Left ventricle myocardium inferior (tissue), 1 donor: ENCODE data around the gene SNRPB. TPM values are rescaled to one million over a fixed set of nuclear protein-coding genes. Genes with fewer than 3 reads are reported as not detected.

Experiments used
- DNase-seq: peaks from one replicate; pipeline ENCODE4 v3.0.0-alpha.2; 2020
- H3K27ac ChIP-seq: fragments of 200-600 bp; replicated peaks from 2 replicates; pipeline ENCODE4 v1.8.0; 2021
- H3K27me3 ChIP-seq: fragments of 200-600 bp; 2 replicates; pipeline ENCODE4 v1.8.0; 2021; ENCODE audit warnings: low read depth
- H3K36me3 ChIP-seq: fragments of 200-600 bp; 2 replicates; pipeline ENCODE4 v1.8.0; 2021
- H3K4me1 ChIP-seq: fragments of 200-600 bp; 2 replicates; pipeline ENCODE4 v1.8.0; 2021
- H3K4me3 ChIP-seq: fragments of 200-600 bp; 2 replicates; pipeline ENCODE4 v1.8.0; 2021; ENCODE audit warnings: mild to moderate bottlenecking, moderate library complexity
- H3K9me3 ChIP-seq: fragments of 200-600 bp; replicated peaks from 2 replicates; pipeline ENCODE4 v1.8.0; 2021
- intact Hi-C: fragments of 100-400 bp; cut with micrococcal nuclease; formaldehyde crosslinking; loops from one replicate; pipeline ENCODE4 v1.11.0; 2022
- total RNA-seq: library from RNA; stranded (reverse); fragmentation: NEBNext Ultra II Directional; extraction: Animal tissue kit (Norgen Biotek cat#: 25700); gene quantifications from one replicate; pipeline ENCODE4 v1.2.1, GENCODE V29; 2021
- TF ChIP-seq, protein P1 (sequence below): fragments of 200-600 bp; IDR thresholded peaks from 2 replicates; pipeline ENCODE4 v1.8.0; 2021; ENCODE audit warnings: antibody characterized with exemption, mild to moderate bottlenecking, borderline replicate concordance
- donor health status: DM: no; HTN: yes; CAD: no; lungs with severe emphysema.

The SNRPB gene
- total RNA-seq, 1 donor from 2014 or later = 49.3 TPM

DNA sequence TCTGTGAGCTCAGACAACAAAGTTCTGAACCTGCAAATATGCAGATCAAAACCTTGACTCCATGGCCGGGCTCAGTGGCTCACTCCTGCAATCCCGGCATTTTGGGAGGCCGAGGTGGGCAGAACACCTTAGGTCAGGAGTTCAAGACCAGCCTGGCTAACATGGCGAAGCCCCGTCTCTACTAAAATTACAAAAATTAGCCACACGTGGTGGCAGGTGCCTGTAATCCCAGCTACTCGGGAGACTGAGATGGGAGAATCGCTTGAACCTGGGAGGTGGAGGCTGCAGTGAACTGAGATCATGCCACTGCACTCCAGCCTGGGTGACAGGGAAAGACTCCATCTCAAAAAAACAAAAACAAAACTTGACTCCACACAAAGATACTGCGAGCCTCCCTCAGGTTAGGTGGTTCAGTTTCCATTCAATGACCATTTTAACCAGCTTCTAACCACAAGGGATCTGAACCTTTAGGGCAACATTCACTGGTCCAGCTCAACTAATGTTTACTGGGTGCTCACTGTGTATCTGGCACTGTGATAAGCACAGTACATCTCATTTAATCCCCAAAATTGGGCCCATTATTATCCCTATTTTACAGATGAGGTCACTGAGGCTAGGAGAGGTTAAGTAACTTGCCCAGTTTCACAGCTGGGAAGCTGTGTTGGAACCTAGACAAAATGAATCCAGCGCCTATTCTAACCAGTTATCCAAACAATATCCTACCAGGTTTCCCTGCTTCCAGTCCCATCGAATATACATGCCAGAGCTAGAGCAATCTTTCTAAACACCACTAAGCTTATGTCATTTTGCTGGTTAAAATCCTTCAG, 1.8 kb downstream of the SNRPB start:
- Histone ChIP-seq H3K4me3 (peak overlapping the region; percentile 90), H3K27ac (no peak overlapping the region), H3K27me3 (no peaks in the 10 kb centered on the region), H3K4me1 (peaks cover 33% of the 10 kb centered on the region), H3K36me3 (peaks cover 38% of the 10 kb centered on the region), H3K9me3 (no peaks in the 10 kb centered on the region)
- intact Hi-C loops = no loop called here
- TF ChIP-seq, protein P1, sequence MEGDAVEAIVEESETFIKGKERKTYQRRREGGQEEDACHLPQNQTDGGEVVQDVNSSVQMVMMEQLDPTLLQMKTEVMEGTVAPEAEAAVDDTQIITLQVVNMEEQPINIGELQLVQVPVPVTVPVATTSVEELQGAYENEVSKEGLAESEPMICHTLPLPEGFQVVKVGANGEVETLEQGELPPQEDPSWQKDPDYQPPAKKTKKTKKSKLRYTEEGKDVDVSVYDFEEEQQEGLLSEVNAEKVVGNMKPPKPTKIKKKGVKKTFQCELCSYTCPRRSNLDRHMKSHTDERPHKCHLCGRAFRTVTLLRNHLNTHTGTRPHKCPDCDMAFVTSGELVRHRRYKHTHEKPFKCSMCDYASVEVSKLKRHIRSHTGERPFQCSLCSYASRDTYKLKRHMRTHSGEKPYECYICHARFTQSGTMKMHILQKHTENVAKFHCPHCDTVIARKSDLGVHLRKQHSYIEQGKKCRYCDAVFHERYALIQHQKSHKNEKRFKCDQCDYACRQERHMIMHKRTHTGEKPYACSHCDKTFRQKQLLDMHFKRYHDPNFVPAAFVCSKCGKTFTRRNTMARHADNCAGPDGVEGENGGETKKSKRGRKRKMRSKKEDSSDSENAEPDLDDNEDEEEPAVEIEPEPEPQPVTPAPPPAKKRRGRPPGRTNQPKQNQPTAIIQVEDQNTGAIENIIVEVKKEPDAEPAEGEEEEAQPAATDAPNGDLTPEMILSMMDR = no peak
- DNase-seq = no peak

DNA sequence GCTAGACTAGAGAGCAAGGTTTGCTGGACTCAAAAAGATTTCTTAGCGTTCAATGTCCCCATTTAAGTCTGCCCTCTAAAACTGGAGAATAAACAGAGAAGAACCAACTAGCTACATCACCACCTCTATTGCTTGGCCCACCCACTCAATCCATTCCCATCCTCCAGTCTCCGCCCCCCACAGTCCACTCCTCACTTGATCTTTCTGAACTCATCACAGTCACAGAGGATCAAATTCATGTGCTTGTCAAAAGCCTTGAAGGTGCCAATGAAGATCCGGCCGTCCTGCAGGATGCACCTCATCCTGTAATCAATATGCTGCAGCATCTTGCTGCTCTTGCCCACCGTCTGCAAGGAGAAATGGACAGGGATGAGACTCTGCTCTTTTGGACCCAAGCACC, 3.2 kb downstream of the SNRPB start:
- H3K27ac ChIP-seq = no peak overlapping the region
- H3K4me1 ChIP-seq = peaks cover 33% of the 10 kb centered on the region
- H3K27me3 ChIP-seq = no peaks in the 10 kb centered on the region
- H3K4me3 ChIP-seq = no peak overlapping the region
- peaks cover 52% of the 10 kb centered on the region for H3K36me3 ChIP-seq
- no peak for DNase-seq
- intact Hi-C loops = no loop called here
- H3K9me3 ChIP-seq = no peaks in the 10 kb centered on the region
- TF ChIP-seq, protein P1 = no peak

DNA sequence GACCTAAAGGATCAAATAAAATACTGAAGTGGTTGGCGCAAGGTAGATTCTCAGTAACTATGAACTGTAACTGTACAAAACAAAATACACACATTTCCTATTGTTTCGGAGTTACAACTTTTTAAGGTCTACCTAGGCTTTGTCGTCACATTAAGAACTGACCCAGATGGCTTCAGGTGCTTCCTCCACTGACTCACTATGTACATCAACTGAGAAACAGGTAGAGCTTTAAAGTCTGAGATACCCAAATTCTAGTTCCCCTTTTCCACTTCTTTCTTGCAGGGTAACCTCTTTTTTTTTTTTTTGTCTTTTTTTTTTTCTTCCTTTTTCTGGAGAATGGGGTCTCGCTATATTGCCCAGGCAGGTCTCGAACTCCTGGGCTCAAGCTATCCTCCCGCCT, 5.5 kb downstream of the SNRPB start:
- TF ChIP-seq, protein P1 = no peak
- intact Hi-C loops = no loop called here
- Histone ChIP-seq H3K9me3 (no peaks in the 10 kb centered on the region), H3K4me1 (peaks cover 23% of the 10 kb centered on the region), H3K36me3 (peaks cover 74% of the 10 kb centered on the region), H3K4me3 (no peak overlapping the region), H3K27ac (no peak overlapping the region), H3K27me3 (no peaks in the 10 kb centered on the region)
- DNase-seq = no peak

DNA sequence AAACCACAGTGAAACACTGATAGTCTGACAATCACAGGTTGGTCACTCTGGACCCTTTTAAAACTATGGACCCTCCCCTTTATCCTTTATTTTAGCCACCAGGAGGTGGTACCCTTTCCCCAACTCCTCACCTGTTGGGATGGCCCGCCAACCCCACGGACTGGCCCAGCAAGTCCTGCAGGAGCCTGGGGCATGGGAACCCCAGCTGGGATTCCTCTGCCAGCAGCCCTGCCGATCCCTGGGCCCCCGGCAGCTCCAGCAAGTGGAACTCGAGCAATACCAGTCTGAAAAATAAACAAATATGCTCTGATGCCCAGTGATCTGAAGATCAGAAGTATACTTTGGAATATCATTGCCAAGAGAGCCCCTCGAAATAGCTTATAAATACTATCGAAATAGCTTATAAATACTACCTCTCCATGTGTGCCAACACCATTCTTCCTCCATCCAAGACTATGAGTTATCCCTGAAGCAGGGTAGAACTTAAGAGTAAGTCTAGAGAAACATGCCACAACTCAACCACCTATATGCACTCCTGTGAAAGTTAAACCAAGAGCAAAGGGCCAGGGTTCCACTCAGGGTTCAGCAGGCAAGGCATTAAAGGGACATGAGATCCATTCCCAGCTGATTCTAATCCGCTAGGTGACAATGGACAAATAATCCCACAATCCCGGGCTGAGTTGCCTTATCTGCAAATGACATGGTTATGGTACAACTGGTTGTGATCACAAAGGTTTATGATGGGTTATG, 6.8 kb downstream of the SNRPB start:
- no peak overlapping the region for H3K4me3 ChIP-seq
- DNase-seq = no peak
- H3K4me1 ChIP-seq = peaks cover 10% of the 10 kb centered on the region
- no peaks in the 10 kb centered on the region for H3K9me3 ChIP-seq
- H3K27me3 ChIP-seq = no peaks in the 10 kb centered on the region
- peaks cover 85% of the 10 kb centered on the region for H3K36me3 ChIP-seq
- intact Hi-C loops = no loop called here
- TF ChIP-seq, protein P1 = no peak
- no peak overlapping the region for H3K27ac ChIP-seq

DNA sequence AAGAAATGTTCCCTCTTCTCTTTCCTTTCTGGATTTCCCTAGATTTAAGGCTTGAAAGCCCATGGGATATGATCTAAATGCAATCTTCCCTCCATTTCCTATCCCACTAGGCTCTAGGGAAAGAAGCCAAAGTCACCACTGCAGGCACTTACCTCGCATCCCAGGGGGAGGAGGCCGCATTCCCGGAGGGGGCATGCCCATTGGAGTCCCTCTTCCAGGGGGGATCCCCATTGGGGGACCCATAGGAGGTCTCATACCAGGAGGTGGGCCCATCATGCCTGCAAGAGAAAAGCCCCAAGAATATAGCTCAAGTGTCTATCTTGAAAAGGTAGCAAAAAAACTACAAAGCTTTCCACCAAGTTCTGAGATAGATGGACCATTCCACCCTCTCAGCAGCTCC, 8.1 kb downstream of the SNRPB start:
- Histone ChIP-seq H3K4me1 (no peaks in the 10 kb centered on the region), H3K27me3 (no peaks in the 10 kb centered on the region), H3K9me3 (no peaks in the 10 kb centered on the region), H3K36me3 (peaks cover 84% of the 10 kb centered on the region), H3K4me3 (no peak overlapping the region), H3K27ac (no peak overlapping the region)
- TF ChIP-seq, protein P1 = no peak
- intact Hi-C loops = no loop called here
- DNase-seq = no peak
